HFFc6 (cell line): ENCODE data around the gene NHEJ1. TPM values are rescaled to one million over a fixed set of nuclear protein-coding genes. Genes with fewer than 3 reads are reported as not detected.

Experiments
- DNase-seq: peaks from one replicate; pipeline ENCODE4 v3.0.0-alpha.2; 2018
- H3K27ac Mint-ChIP-seq: 2 replicates; pipeline ENCODE4 v1.8.0; 2020; ENCODE audit warnings: mild to moderate bottlenecking, mixed read lengths
- H3K27me3 Mint-ChIP-seq: 2 replicates; pipeline ENCODE4 v1.8.0; 2021; ENCODE audit warnings: mild to moderate bottlenecking, moderate library complexity, mixed read lengths; ENCODE audit not compliant: insufficient read depth
- H3K36me3 Mint-ChIP-seq: 2 replicates; pipeline ENCODE4 v1.8.0; 2021; ENCODE audit warnings: low read depth, mixed read lengths
- H3K4me1 Mint-ChIP-seq: 2 replicates; pipeline ENCODE4 v1.8.0; 2020; ENCODE audit warnings: low read depth, mixed read lengths
- H3K4me3 Mint-ChIP-seq: 2 replicates; pipeline ENCODE4 v1.8.0; 2020; ENCODE audit warnings: mild to moderate bottlenecking, moderate library complexity, mixed read lengths
- H3K9me3 Mint-ChIP-seq: 2 replicates; pipeline ENCODE4 v1.8.0; 2020; ENCODE audit warnings: mild to moderate bottlenecking, mixed read lengths
- CTCF ChIP-seq: fragments of 200-600 bp; sonication (generic); IDR thresholded peaks from 2 replicates; pipeline ENCODE4 v1.5.0; 2021; ENCODE audit warnings: antibody characterized with exemption, mild to moderate bottlenecking
- long read RNA-seq: library from polyadenylated mRNA; unstranded; transcript quantifications from one replicate; pipeline ENCODE4 v2.0.0, GENCODE V29; 2019
- total RNA-seq, 6 experiments: library from RNA; stranded (reverse); fragmentation: NEBNext Ultra II Directional; extraction: Animal tissue kit (Norgen Biotek cat#: 25700); gene quantifications; 2 replicates in 1 of 6; 3 replicates in 5 of 6; pipeline ENCODE4 v1.2.3, GENCODE V29; 2021

NHEJ1 gene, protein sequence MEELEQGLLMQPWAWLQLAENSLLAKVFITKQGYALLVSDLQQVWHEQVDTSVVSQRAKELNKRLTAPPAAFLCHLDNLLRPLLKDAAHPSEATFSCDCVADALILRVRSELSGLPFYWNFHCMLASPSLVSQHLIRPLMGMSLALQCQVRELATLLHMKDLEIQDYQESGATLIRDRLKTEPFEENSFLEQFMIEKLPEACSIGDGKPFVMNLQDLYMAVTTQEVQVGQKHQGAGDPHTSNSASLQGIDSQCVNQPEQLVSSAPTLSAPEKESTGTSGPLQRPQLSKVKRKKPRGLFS
- total RNA-seq: 10 to 100 TPM; 12.0 to 16.6 (median 14.1) TPM
- long read RNA-seq, transcript NHEJ1-201 (8 exons, 2,094 nt): major isoform, 10 of 12 reads
- long read RNA-seq, partial matches to known transcripts: 0 of 12 reads
- long read RNA-seq, other reads (novel, unspliced or antisense): 2 of 12 reads

DNA sequence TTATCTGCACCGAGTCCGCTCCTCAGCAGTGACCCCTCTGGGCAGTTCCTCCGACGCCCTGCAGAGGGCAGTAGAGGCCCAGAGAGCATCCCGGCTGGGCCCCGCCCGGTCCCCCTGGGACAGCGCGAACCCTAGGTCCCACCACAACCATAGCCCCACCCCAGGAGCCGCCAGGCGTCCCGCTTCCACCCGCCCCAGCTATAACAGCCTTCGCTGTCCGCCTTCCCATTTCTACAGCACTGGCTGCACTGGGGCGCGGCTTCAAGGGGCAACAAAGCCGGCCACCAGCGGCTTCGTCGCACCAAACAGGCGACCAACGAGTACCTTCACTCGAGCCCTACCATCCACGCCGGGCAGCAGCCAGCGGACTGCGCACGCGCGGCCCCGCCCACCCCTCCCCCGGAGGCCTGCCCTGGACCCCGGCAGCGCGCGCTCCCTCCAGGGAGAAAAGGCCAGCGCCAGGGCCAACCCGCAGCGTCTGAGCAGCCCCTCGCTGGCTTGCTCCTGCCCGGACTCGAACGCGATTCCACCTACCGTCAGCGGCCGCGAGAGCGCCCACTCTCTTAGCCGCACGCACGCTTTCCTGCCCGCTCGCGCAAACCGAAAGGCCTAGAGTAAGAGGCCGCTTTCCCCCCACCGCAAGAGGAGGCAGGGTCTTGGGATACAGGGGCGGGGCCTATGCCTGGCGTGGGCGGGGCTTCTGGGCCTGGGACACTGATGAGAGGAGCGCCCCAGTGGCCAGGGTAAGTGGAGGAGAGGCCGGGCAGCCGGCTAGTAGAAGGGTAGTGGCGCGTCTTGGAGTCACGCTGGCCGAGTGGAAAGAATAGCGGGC lies at the start of gene NHEJ1:
NHEJ1 (minus strand) TSS at position 630 of the 832 bp plus-strand sequence. CDS start 2,453 bp downstream, outside the sequence.
- H3K36me3 Mint-ChIP-seq: peaks cover 5% of the 10 kb centered on the region; the same call in 1 of the 2 replicates
- H3K4me1 Mint-ChIP-seq: peaks cover 46% of the 10 kb centered on the region
- peak; percentile 90 for DNase-seq
- peak within 1 kb of the TSS; percentile 93 for H3K4me3 Mint-ChIP-seq
- H3K27ac Mint-ChIP-seq: peak within 1 kb of the TSS; percentile 92
- H3K9me3 Mint-ChIP-seq: no peaks in the 10 kb centered on the region
- no peaks in the 10 kb centered on the region; the same call in none of the 2 replicates for H3K27me3 Mint-ChIP-seq
- peak; percentile 99 for TF ChIP-seq CTCF

GRCh38 chr2:219209236-219210195 lies 48.9 kb upstream of the NHEJ1 start:
- Mint-ChIP-seq H3K27ac (peak overlapping the region; percentile 61), H3K36me3 (peaks cover 28% of the 10 kb centered on the region), H3K4me3 (no peak overlapping the region), H3K9me3 (0 out of 2 replicates have a peak, but pooled peaks cover 2% of the 10 kb centered on the region), H3K4me1 (peaks cover 27% of the 10 kb centered on the region), H3K27me3 (peaks cover 6% of the 10 kb centered on the region)
- no peak for DNase-seq
- no peak for TF ChIP-seq CTCF

- Mint-ChIP-seq H3K4me3 (peak overlapping the region; percentile 94), H3K27me3 (peaks cover 6% of the 10 kb centered on the region), H3K9me3 (0 out of 2 replicates have a peak, but pooled peaks cover 3% of the 10 kb centered on the region), H3K4me1 (peaks cover 27% of the 10 kb centered on the region), H3K27ac (peak overlapping the region; percentile 47), H3K36me3 (peaks cover 22% of the 10 kb centered on the region; the same call in 1 of the 2 replicates)
- no peak for TF ChIP-seq CTCF
- peak; percentile 49 for DNase-seq
Observed at GRCh38 chr2:219207884-219208740, 47.5 kb upstream of the NHEJ1 start.

- Mint-ChIP-seq H3K4me3 (peak overlapping the region; percentile 94), H3K27ac (peak overlapping the region; percentile 47), H3K4me1 (peaks cover 27% of the 10 kb centered on the region), H3K36me3 (peaks cover 21% of the 10 kb centered on the region; the same call in 1 of the 2 replicates), H3K27me3 (peaks cover 6% of the 10 kb centered on the region), H3K9me3 (0 out of 2 replicates have a peak, but pooled peaks cover 3% of the 10 kb centered on the region)
- no peak for TF ChIP-seq CTCF
- DNase-seq: no peak
Observed at GRCh38 chr2:219207134-219207883, 46.7 kb upstream of the NHEJ1 start.
